ENCODE results near the gene C6orf15. TPM values are rescaled to one million over a fixed set of nuclear protein-coding genes. Genes with fewer than 3 reads are reported as not detected.

The C6orf15 gene
- total RNA-seq, 4 donors from 2014 or later = not detected

GRCh38 chr6:31157513-31158139 lies 45.3 kb upstream of the C6orf15 start, which contains the start of gene CCHCR1:
TSS of gene CCHCR1 (minus strand) at chr6:31157802. CDS start at chr6:31157600, 202 bp downstream.
- Histone ChIP-seq H3K27ac (peak within 1 kb of the TSS; percentile 80 to 90 (median 86)), H3K36me3 (no peaks in the 10 kb centered on the region), H3K4me1 (peaks cover 11 to 20% (median 19%) of the 10 kb centered on the region in 4 donors), H3K27me3 (no peaks in the 10 kb centered on the region), H3K4me3 (peak within 1 kb of the TSS; percentile 56 to 71 (median 63)), H3K9me3 (no peaks in the 10 kb centered on the region)
- whole genome bisulfite sequencing, 2 donors (ENCODE audit: low coverage in 1 of 2) = 0 to 8% methylated on average over 6 to 14 of the region's 14 CpGs
- intact Hi-C loops (cut with DNase I; ENCODE audit: low total_unique reads) = no loop called here
- DNase-seq = no peak
- in situ Hi-C loops (cut with MboI; ENCODE audit: low pct_ligation_motif_present in 1 of 4, low pct_unique_long_range_greater_than_20kb in 1 of 4, low sequenced_read_pairs in 3 of 4) = no loop called here
- no peak for TF ChIP-seq POLR2AphosphoS5 (IDR thresholded peaks at IDR 0.05)
- TF ChIP-seq POLR2A (IDR thresholded peaks at IDR 0.05) = no peak
- TF ChIP-seq EP300 (IDR thresholded peaks at IDR 0.05; ENCODE audit: low read depth) = no peak
- TF ChIP-seq CTCF (IDR thresholded peaks at IDR 0.05) = no peak

GRCh38 chr6:31156641-31157040 lies 44.3 kb upstream of the C6orf15 start:
- H3K9me3 ChIP-seq = no peaks in the 10 kb centered on the region
- no peaks in the 10 kb centered on the region for H3K36me3 ChIP-seq
- DNase-seq = no peak
- in situ Hi-C loops (cut with MboI; ENCODE audit: low pct_ligation_motif_present in 1 of 4, low pct_unique_long_range_greater_than_20kb in 1 of 4, low sequenced_read_pairs in 3 of 4) (no loop called here), intact Hi-C loops (cut with DNase I; ENCODE audit: low total_unique reads) (no loop called here)
- H3K27me3 ChIP-seq = no peaks in the 10 kb centered on the region
- H3K4me1 ChIP-seq = peaks cover 11 to 20% (median 19%) of the 10 kb centered on the region in 4 donors
- 90 to 93% methylated on average over 5 to 7 of the region's 7 CpGs for WGBS, 2 donors (ENCODE audit: low coverage in 1 of 2)
- no peak overlapping the region for H3K27ac ChIP-seq
- H3K4me3 ChIP-seq = no peak overlapping the region
- TF ChIP-seq EP300 (IDR thresholded peaks at IDR 0.05; ENCODE audit: low read depth) = no peak
- no peak for TF ChIP-seq CTCF (IDR thresholded peaks at IDR 0.05)
- no peak for TF ChIP-seq POLR2AphosphoS5 (IDR thresholded peaks at IDR 0.05)
- no peak for TF ChIP-seq POLR2A (IDR thresholded peaks at IDR 0.05)

- H3K4me1 ChIP-seq = peaks cover 7 to 15% (median 14%) of the 10 kb centered on the region in 4 donors
- DNase-seq = no peak
- no peak overlapping the region for H3K4me3 ChIP-seq
- H3K27ac ChIP-seq = no peak overlapping the region
- WGBS, 2 donors (ENCODE audit: low coverage in 1 of 2) = 94 to 96% methylated on average over 3 to 15 of the region's 15 CpGs
- no peaks in the 10 kb centered on the region for H3K9me3 ChIP-seq
- H3K27me3 ChIP-seq = no peaks in the 10 kb centered on the region
- in situ Hi-C loops (cut with MboI; ENCODE audit: low pct_ligation_motif_present in 1 of 4, low pct_unique_long_range_greater_than_20kb in 1 of 4, low sequenced_read_pairs in 3 of 4) (no loop called here), intact Hi-C loops (cut with DNase I; ENCODE audit: low total_unique reads) (no loop called here)
- no peak for TF ChIP-seq POLR2A (IDR thresholded peaks at IDR 0.05)
- TF ChIP-seq POLR2AphosphoS5 (IDR thresholded peaks at IDR 0.05) = no peak
- TF ChIP-seq CTCF (IDR thresholded peaks at IDR 0.05) = no peak
- TF ChIP-seq EP300 (IDR thresholded peaks at IDR 0.05; ENCODE audit: low read depth) = no peak
- H3K36me3 ChIP-seq = no peaks in the 10 kb centered on the region
Observed at GRCh38 chr6:31154436-31154835, 42.1 kb upstream of the C6orf15 start.

- no peak for DNase-seq
- 94 to 98% methylated on average over 6 to 7 of the region's 7 CpGs for WGBS, 2 donors (ENCODE audit: low coverage in 1 of 2)
- Histone ChIP-seq H3K36me3 (no peaks in the 10 kb centered on the region), H3K27ac (no peak overlapping the region), H3K4me3 (no peak overlapping the region), H3K27me3 (no peaks in the 10 kb centered on the region), H3K9me3 (no peaks in the 10 kb centered on the region), H3K4me1 (peaks cover 6 to 9% (median 7%) of the 10 kb centered on the region in 4 donors)
- in situ Hi-C loops (cut with MboI; ENCODE audit: low pct_ligation_motif_present in 1 of 4, low pct_unique_long_range_greater_than_20kb in 1 of 4, low sequenced_read_pairs in 3 of 4) = no loop called here
- no peak for TF ChIP-seq POLR2AphosphoS5 (IDR thresholded peaks at IDR 0.05)
- TF ChIP-seq CTCF (IDR thresholded peaks at IDR 0.05) = no peak
- TF ChIP-seq POLR2A (IDR thresholded peaks at IDR 0.05) = no peak
- TF ChIP-seq EP300 (IDR thresholded peaks at IDR 0.05; ENCODE audit: low read depth) = no peak
- intact Hi-C loops (cut with DNase I; ENCODE audit: low total_unique reads) = no loop called here
Observed at GRCh38 chr6:31152781-31153180, 40.4 kb upstream of the C6orf15 start.
